ENCODE measurements around the gene LIN7C. TPM values are rescaled to one million over a fixed set of nuclear protein-coding genes. Genes with fewer than 3 reads are reported as not detected.
"Not testable (repeated sequence)": the region's sequence is repeated elsewhere in the genome, so short reads cannot be mapped to it uniquely, and the experiment has no call there.

The LIN7C gene, protein sequence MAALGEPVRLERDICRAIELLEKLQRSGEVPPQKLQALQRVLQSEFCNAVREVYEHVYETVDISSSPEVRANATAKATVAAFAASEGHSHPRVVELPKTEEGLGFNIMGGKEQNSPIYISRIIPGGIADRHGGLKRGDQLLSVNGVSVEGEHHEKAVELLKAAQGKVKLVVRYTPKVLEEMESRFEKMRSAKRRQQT
- total RNA-seq: 20.6 and 23.6 TPM in 2 replicates

DNA sequence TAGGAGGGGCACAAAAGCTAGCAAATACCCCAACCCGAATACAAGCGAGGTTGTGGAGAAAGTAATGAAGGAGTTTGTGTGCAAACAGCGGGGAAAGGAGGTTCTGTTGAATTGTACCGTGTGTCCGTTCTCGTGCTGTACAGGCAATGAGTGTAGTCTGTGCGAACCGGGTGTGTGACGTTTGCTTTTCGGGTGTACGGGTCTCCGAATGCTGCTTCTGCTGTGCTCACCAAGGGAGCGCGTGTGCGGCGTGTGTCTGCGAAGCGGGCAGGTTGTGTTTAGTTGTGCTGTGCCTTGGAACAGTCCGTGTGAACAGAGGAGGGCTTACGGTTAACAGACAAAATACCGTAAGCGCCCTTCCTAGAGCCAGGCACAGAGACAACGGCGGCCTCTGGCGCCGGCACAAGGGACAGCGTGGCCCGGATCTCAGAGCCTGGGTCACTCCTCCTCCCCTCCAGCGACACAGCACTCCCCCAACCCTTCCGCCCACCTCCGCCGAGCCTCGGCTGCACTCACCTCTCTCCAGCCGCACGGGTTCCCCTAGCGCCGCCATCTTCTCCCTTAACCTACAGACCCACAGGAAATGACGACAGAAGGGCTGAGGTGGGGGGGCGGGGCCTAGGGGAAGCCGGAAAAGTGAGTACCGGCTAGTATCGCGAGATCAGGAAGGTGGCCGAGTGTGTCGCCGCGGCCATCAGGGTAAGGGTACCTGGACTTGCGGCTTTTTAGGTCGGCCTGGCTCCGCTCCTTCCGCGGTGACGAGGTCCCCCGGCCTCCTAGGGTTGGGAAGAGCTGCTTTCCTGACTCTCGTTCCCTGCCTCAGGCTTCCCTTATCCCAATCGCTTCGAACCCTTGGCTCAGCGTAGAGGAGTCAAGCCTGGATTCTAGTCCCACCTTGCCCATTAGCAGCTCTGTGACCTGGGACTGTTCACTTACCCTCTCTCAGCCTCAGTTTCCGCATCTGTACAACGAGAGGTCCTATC, at the start of gene LIN7C:
LIN7C (minus strand) TSS at position 570 of the 983 bp plus-strand sequence; CDS start at position 553, 17 bp downstream.
- peak; percentile 72 for DNase-seq (ENCODE audit: extremely low read depth, low read depth, low spot score)

DNA sequence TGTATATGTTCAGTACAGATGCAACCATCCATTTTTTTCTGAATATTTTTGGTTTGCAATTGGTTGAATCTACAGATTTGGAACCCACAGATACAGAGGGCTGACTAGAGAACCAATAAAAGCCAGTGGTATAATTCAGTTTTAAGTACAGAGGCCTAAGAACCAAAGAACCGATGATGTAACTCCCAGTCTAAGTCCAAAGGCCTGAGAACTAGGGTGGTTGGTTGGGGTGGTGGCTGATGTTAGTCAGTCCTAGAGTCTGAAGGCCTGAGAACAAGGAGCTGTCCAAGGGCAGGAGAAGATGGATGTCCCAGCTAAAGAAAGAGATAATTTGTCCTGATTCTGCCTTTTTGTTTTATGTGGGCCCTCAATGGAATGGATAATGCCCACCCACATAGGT, 48.7 kb upstream of the LIN7C start:
- no peak for DNase-seq (ENCODE audit: extremely low read depth, low read depth, low spot score)

DNA sequence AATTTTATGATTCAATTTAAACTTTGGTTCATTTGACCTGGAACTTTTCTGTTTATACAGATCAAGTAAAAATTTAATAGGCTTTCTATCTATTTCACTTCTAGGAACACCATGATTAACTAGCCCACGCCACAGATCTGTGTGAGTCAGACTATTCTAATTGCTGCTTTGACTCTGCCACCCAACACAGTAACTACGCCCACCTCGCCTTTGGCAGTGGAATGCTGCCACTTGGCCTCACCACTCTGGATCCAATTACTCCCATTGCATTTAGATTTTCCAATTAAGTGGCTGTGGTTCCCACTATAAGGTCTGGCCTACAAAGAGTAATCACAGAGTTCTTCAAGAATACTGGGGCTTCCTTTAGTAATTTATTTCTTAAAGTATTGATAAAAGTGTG, 46.6 kb upstream of the LIN7C start:
- DNase-seq (ENCODE audit: extremely low read depth, low read depth, low spot score): no peak

DNA sequence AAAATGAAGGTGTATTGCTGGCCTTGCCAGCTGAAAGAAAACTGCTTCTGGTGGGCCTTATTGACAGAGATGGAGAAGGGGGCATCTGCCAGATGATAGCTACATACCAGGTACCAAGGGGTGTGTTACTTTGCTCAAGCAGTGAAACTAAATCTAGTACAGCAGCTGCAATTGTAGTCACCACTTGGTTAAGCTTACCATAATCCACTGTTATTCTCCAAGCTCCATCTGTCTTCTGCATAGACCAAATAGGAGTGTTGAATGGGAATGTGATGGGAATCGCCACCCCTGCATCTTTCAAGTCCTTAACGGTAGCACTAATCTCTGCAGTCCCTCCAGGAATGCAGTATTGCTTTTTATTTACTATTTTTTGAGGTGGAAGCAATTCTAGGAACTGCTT, 45.8 kb upstream of the LIN7C start:
- DNase-seq (ENCODE audit: extremely low read depth, low read depth, low spot score): no peak

DNA sequence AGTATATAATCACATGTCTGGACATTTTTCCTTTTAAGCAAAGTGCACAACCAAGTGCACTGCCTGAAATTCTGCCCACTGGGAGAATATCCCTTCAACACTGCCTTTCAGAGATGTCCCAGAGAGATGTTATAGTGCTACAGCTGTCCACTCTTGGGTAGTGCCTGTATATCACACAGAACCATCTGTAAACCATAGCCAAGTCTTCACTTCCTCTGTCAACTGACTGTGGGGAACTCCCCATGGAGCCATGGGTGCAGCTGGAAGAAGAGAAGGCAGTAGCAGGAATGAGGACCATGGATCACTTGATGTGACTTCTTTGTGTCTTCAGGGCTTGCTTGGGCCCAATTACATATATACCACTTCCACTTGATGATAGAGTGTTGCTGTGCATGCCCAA, 44.6 kb upstream of the LIN7C start:
- DNase-seq (ENCODE audit: extremely low read depth, low read depth, low spot score): no peak

DNA sequence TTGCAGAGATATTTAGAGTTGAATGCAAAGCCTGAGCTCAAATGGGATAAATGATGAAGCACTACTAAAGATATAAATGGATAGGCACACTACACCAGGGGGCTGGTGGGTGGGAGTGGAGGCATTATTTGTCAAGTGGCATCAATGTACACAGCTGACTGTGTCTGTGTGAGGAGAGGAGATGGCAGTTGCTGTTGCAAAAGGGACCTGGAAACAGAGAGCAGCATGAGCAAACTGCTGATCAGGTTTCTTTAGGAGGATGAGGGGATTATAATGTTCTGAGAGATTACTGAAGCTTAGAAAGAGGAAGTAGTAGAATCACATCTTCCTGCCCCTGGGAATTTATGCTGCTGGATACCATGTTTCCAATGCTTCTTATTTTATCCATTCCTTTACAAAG, 39.4 kb upstream of the LIN7C start:
- DNase-seq (ENCODE audit: extremely low read depth, low read depth, low spot score): no peak

DNA sequence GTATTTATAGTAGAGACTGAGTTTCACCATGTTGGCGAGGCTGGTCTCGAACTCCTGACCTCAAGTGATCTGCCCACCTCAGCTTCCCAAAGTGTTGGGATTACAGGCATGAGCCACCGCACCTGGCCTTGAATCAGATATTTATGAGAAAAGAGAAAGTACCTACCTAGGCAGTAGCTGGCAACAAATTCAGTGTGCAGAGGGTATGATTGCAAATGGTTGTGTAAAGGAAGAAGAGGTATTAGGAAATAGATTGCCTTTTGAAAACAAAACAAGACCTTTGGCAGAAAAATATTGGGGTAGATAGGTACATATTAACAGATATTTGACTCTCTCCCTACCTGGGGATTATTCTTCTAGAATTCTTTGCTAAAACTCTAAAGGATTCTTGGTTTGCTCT, 38.5 kb upstream of the LIN7C start:
- DNase-seq (ENCODE audit: extremely low read depth, low read depth, low spot score): no peak

DNA sequence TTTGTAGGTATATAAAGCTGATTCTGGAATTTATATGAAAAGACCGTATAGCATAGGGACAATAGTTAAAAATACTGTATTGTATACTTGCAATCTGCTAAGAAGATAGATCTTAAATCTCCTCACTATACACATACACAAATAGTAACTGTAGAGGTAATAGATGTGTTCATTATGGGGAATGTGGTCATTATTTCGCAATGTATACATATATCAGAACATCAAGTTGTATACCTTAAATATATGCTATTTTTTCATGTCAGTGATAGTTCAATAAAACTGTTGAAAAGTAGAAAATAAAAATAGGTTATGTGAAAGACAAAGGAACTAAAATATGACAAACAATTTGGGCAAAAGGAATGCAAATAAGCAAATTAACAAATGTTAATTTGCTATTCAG, 35.2 kb upstream of the LIN7C start:
- DNase-seq (ENCODE audit: extremely low read depth, low read depth, low spot score): no peak

DNA sequence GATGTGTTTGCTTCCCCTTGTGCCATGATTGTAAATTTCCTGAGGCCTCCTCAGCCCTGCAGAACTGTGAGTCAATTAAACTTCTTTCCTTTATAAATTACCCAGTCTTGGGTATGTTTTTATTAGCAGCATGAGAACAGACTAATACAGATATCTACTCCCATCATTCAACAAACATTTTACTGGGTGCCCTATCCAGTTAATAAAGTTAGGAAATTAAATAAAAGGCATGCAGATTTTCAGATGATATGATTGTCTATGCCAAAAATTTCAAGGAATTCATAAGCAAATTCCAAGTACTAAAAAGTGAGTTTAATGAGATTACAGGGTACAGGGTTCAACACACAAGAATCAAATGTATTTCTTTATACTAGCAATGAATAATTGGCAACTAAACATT, 33.5 kb upstream of the LIN7C start:
- no peak for DNase-seq (ENCODE audit: extremely low read depth, low read depth, low spot score)

DNA sequence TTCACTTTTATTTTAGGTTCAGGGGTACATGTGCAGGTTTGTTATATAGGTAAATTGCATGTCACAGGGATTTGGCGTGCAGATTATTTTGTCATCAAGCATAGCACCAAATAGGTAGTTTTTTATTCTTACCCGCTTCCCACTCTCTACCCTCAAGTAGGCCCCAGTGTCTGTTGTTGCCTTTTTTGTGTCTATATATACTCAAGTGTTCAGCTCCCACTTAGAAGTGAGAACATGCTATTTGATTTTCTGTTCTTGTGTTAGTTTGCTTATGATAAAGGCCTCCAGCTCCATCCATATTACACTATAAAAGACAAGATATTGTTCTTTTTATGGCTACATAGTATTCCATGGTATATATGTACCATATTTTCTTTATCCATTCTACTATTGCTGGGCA, 28.5 kb upstream of the LIN7C start:
- no peak for DNase-seq (ENCODE audit: extremely low read depth, low read depth, low spot score)

DNA sequence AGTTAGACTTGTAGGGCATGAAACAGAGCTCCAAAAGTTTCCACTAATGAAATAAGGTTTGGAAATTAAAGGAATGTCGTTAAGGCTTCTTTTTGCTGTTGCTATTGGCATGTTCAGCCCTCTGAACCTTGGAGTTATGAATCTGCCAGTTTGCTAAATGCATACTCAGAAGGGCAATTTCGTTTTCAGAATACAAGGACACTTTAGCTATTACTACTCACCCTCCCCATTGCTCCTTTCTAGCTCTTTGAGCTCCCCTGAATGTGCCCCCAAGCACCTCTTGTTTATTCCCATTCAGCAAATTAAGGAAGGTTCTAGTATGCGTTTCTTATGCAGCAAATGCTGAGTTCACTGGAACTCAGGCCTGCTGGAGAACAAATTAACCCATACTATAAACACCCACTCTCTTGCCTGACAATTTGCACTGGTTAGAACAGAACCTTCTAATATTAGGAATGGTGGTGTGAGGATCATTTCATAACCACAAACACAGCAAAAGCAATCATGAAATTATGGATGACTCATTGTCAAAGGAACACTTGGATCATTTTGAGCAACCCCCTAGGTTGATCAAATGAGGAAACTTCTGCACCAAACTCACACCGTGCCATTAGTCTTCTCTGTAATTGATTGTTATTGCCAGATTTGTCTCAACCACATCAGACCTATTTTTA, 26.2 kb upstream of the LIN7C start:
- no peak for DNase-seq (ENCODE audit: extremely low read depth, low read depth, low spot score)

DNA sequence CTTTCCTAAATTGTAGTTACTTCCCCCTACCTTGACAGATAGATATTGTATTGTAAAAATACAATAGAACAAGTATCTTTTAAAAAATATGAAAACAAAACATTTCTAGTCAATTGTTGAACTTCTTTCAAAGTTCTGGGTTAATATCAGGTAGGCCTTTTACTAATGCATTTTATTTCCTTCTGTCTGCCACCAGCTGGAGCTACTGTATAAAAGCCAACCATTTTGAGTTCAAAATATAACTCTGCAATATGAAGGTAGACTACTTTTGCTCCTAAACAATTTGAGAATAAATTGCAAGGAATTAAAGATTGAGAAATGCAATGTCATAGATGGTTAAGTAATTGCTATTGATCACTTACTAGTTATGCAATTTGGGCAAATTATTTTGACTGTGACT, 22.1 kb upstream of the LIN7C start:
- DNase-seq (ENCODE audit: extremely low read depth, low read depth, low spot score): no peak

DNA sequence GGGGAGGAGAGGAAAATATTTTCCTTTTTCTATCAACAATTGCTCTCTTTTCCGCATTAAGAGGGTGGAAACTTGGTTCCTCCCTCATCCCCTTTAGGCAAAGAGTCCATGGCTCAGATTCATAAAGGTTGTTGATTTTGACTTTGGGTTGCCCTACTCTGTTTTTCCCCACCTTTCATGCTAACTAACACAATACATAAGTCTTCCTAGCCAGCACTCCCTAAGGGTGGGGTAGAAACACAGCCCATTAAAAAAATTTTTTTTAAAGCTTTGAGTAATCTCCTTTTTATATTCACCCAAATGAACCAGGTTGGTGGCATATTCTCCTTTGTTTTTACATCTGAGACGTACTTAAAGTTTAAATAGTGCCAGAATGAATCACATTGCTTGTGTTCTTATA, 20.0 kb upstream of the LIN7C start:
- no peak for DNase-seq (ENCODE audit: extremely low read depth, low read depth, low spot score)

DNA sequence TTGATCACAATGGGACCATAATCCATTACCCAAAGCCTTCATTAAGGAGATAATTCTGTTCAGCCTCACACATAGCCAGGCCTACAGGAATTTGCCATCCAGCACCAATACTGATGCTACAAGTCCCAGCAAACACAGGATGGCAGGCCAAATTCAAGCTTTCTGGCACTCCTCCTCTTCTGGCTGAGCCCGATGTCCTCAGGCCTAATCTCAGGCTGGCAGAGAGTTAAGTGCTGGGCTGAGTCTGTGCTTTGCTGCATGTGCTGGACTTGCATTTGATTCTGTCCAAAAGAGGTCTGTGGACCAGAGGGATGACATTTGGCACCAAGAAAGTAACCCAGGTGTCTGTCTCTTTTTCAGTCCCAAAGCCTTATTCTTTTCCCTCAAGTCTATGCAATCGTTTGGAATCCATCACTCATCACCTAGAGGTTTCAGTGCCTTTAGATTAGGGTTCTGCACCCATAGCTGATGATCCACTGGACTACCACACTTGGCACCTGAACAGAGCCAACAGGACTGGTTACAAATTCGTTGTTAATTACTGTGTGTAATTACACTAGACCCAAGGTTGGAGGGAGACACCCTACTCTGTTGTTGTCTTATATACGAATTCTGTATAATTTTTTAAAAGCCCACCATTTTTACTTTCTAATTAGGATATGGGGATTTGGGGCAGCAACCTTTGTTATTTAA, 19.4 kb upstream of the LIN7C start:
- DNase-seq (ENCODE audit: extremely low read depth, low read depth, low spot score): no peak

DNA sequence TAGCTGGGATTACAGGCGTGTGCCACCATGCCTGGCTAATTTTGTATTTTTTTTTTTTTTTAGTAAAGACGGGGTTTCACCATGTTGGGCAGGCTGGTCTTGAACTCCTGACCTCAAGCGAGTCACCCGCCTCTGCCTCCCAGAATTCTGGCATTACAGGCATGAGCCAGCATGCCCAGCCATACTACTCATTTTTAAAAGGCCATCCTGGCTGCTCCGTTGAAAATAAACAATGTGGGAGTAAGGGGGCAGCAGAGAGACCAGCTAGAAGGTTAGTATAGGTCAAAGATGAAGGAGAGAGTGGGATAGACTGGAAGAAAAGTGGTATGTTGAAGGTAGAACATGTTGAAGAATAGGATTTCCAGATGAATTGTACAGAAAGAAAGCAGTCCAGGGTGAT, 17.6 kb upstream of the LIN7C start:
- DNase-seq (ENCODE audit: extremely low read depth, low read depth, low spot score): no peak

DNA sequence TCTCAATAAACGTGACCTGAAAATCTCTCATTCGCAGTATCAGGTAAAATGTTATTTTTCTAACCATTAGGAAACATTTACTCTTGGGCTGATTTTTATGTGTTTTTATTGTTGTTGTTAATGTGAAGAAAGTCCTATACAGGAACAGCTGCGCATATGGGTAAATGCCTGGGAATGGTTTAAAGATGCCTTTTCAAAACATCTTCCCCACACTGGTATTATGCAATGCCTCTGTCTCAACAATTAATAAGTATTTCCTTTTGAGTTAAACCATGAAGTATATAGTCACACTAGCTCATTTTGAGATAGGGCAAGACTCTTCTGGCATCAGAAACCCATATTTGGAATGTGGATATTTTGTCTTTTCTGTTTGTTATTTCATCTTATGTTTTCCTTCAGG, 13.7 kb upstream of the LIN7C start:
- no peak for DNase-seq (ENCODE audit: extremely low read depth, low read depth, low spot score)

DNA sequence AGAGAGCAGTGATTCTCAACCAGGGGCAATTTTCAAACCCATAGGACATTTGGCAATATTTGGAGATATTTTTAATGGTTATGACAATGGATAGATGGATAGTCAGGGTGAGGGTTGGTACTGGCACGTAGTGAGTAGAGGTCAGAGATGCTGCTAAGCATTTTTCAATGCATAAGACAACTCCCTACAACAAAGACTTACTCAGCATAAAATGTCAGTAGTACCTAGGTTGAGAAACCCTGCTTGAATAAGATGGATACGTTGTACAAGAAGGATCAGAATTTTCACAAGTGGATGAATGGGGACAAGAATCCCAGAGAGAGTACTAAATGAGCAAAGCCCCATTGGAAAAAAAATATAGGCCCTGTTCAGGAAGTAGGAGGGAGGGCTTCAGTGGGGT, 11.9 kb upstream of the LIN7C start:
- no peak for DNase-seq (ENCODE audit: extremely low read depth, low read depth, low spot score)

DNA sequence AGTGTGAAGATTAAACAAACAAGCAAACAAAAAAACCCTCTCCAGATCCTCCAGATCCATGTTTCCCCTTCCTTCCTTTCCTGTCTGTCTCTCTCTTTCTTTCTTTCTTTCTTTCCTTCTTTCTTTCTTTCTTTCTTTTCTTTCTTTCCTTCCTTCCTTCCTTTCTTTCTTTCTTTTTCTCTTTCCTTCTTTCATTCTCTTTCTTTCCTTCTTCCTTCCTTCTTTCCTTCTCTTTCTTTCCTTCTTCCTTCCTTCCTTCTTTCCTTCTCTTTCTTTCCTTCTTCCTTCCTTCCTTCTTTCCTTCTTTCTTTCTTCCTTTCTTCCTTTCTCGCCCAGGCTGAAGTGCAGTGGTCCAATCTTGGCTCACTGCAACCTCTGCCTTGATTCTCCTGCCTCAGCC, 10.9 kb upstream of the LIN7C start:
- DNase-seq (ENCODE audit: extremely low read depth, low read depth, low spot score): not testable (repeated sequence)

DNA sequence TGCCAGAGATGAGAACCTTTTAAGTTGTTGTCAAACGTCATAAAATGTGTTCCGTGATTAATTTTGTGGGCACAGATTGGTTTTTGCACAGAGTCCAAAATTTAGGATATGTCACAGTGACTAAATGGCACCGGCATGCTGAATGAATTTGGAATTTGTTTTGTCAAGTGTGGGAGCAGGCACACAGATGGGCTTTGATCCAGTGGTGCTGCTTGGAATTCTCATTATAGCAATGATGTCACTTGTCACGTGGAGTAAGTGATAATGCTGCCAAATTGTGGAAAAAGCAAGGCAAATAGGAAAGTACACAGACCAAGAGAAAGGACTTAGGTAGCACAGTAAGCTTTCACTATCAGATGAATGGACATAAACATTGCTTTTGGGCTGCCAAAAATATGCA, 8.0 kb upstream of the LIN7C start:
- no peak for DNase-seq (ENCODE audit: extremely low read depth, low read depth, low spot score)

DNA sequence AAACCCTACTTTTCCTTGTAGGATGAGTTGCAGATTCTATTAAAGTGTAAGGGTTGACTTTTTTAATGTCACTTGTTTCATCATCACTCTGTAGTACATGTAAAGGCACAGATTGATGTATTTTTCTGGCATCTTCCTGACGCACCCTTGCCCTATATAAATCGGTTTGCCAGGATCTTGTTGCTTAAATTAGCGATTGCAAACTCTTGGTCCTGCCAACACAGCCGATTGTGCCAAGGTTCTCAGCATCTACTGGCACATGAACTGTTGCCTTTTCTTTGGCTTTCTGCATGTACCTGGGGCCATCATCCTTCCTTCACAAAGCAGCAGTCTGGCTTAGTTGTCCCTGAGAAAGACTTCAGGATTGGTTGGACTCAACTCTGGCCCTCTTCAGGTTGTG, 7.5 kb upstream of the LIN7C start:
- DNase-seq (ENCODE audit: extremely low read depth, low read depth, low spot score): no peak

DNA sequence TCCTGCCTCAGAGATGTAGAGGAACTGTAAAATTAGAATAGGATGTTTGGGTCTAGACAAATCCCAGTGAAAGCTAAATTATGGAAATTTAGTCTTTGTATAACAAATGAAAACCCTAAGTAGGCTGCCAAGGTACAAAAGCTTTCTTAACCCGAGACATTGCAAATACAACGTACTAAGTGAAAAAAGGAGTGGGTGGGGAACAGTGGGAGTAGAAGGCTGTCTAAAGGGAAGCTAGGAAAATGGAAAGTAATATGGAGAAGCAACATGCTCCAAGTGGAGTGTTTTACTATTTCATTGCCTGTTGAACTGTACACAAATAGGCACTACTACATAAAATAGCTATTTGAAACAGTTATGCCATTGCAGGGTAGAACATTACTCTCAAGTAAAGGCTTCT, 6.8 kb upstream of the LIN7C start:
- no peak for DNase-seq (ENCODE audit: extremely low read depth, low read depth, low spot score)

Measured in glomerular endothelial cell (primary cell).